Measurements from ENCODE around the gene RERG.

DNA sequence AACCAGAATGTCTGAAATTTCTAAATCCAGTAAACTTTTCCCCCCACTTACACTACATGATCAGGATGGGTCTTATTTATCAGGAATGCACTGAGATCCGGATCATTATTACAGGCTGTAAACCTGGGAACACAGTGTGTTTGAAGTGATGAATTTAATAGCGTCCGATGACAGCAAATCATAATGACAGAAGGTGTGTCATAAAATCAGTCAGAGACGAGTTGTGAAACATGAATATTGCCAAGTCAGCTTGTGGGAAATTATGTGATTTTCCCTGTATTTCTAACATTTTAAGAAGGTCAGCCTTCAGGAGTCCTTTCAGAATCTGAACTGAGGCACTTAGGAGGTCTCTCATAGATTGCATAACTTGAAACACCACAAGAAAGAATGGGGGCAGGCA is 36.7 kb downstream of the RERG start:
- TF ChIP-seq CTCF (IDR thresholded peaks at IDR 0.05) (no peak), POLR2A (IDR thresholded peaks at IDR 0.05) (no peak)

Data from uterus (tissue), 2 donors.